GM18505 (cell line): Measurements from ENCODE around the gene TCP11X1.
"Not testable (repeated sequence)": the region's sequence is repeated elsewhere in the genome, so short reads cannot be mapped to it uniquely, and the experiment has no call there.

Experiments
- ATAC-seq: cut with Tn5 transposase; IDR thresholded peaks from one replicate; pipeline ENCODE4 v1.9.1; 2021; ENCODE audit not compliant: unreplicated experiment
- POLR2A ChIP-seq: IDR thresholded peaks from 4 replicates; pipeline ENCODE4 v1.6.1; 2011; ENCODE audit warnings: borderline replicate concordance; ENCODE audit not compliant: insufficient read depth, insufficient read length; ENCODE audit errors: extremely low read depth

Gene TCP11X1

DNA sequence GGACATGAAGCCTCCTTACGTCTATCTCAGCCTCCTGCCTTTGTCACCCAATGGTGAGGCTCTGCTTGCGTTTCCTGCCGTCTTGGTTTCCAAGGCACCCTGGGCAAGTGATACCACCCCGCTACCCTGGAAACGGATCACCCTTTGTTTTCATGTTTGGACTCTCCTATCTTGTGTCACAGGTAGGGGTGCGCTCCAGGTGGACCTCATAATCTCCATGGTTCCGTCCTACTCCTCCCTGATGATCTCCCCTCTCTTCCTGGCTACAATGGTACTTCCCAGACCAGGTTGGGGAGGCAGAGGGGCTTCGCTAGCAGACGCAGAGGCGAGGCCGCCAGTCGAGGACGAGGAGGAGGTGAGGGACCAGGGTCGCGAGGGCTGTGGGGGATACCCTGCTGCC lies at the start of gene TCP11X1:
TCP11X1 (plus strand) TSS at position 316 of the 400 bp plus-strand sequence.
- ATAC-seq, result not testable (repeated sequence)

DNA sequence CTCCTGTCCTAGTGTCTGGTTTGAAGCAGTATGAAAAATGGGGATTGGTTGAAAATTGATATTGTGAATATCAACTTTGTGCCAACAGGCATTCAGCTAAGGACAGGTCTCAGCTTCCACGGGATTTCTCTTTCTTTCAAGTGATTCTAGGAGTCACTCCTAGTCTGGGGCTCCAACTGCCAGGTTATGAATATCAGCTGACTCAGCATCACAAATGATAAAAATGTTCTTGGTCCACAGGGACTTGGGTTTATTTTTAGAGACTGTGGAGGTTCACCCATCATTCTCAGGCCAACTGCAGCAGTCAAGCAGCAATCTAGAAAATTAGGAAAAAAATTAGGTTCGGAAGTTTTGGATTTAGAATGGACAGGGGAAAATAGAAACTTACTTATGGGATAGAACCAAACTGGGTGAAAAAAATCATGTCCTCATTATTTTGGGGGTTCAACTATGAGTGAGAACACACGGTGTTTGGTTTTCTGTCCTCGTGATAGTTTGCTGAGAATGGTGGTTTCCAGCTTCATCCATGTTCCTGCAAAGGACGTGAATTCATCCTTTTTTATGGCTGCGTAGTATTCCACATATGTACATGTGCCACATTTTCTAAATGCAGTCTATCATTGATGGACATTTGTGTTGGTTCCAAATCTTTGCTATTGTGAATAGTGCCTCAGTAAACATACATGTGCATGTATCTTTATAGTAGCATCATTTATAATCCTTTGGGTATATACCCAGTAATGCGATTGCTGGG lies 29.0 kb upstream of the TCP11X1 start:
- ATAC-seq, result no peak
- TF ChIP-seq POLR2A, result no peak

DNA sequence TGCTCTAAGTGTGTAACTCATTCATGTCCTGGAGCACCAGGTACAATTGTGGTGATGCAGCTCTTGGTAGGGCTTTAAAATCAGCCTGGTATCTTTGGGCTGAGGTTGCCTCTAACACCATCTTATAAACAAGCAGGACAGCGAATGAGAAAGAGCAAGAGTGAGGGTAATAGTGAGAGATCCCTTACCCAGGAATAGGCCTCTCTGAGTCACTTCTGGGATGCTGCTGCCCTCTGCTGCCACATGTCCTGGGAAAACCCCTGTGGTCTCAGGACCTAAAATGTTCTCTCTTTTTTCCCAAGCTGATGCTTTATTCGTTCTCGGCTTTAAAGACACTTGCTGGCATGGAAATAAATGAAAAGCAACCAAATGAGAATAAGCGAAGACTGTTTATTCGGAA lies 7.2 kb upstream of the TCP11X1 start:
- not testable (repeated sequence) for ATAC-seq

DNA sequence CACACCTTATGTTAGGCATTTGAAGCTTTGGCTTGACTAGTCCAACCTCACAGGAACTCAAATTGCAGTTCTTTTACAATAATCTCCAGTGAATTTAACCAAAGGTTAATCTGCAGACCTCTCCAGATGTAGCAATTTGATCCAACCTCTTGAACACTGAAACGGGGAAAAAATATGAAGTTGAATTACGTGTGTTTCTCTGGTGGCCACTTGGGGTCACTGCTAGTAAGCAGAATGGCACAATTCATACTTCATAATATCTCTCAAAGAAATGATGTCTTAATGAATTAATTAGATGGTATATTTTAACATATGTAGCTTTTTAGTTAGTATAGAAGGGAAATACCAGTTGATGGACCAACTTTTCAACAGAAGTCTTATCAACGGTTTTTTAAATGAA lies 1.4 kb downstream of the TCP11X1 start:
- ATAC-seq, result not testable (repeated sequence)

DNA sequence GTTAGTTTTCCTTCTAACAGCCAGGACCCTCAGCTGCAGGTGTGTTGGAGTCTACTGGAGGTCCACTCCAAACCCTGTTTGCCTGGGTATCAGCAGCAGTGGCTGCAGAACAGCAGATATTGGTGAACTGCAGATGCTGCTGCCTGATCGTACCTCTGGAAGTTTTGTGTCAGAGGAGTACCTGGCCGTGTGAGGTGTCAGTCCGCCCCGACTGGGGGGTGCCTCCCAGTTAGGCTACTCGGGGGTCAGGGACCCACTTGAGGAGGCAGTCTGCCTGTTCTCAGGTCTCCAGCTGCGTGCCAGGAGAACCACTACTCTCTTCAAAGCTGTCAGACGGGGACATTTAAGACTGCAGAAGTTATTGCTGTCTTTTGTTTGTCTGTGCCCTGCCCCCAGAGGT lies 20.6 kb downstream of the TCP11X1 start:
- ATAC-seq, result not testable (repeated sequence)

DNA sequence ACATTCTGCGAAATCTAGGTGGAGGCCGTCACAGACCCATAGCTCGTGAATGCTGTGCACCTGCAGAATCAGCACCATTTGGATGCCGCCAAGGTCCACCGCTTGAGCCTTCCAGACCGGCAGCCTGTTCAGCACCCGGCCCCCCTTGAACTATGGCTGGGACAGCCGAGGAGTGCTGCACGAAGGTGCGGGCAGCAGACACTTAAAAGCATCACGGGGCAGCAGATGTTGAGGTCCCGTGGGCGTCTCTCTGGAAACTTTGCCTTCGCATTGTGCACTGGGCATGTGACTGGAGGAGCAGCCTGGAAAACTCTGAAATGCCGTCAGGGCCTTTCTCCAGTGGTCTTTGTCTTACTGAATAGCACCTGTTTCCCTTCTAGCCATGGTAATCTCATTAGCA lies 25.2 kb downstream of the TCP11X1 start:
- ATAC-seq, result not testable (repeated sequence)

DNA sequence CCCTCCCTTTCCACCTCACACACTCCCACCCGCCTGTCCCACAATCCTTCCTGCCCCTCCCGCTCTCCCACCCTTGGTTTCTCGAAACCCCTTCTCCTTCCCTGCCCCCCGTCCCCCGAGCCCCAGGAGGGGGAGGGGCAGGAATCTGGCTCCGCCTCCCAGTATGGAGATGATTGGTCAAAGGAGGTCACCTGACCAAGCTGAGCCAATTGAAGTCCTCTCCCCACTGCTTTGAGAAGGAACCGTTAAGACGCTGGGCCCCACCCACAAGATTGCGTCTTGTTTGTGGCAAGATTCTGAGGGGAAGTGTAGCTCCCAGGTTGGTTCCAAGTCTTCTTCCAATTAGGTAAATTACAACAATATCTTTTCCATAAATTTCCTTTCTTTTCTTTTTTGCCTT lies 31.8 kb downstream of the TCP11X1 start, which contains the start of gene NXF2:
NXF2 (plus strand) TSS at position 275 of the 400 bp plus-strand sequence. CDS start 59,912 bp downstream, outside the sequence.
- ATAC-seq, result not testable (repeated sequence)

DNA sequence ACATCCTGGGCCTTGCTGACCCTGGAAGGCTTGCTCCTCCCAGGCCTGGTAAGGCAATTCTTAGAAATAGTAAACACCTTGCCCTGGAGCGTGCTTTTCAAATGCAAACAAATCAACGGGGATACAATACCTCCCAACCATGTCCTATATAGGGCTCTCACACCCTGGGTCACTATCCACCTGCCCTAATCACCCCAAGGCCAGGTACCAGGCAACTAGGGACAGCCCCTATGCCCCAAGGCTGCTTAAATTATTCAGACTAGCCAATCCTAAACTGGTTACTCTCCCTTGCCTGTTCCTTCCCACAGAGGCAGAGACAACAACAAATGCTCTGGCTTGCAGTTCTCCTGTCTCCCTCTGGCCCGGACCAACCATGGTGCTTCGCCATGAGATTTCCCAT lies 57.1 kb downstream of the TCP11X1 start:
- ATAC-seq, result not testable (repeated sequence)
